Stimulated activated CD8-positive, alpha-beta memory T cell treated with anti-CD3 and anti-CD28 coated beads, Interleukin-15, amount 100 ng/mL, for 4 hours (primary cell): Measurements from ENCODE around the gene RHOV.
"Not testable (repeated sequence)": the region's sequence is repeated elsewhere in the genome, so short reads cannot be mapped to it uniquely, and the experiment has no call there.

Experiments
- DNase-seq, 2 donors: peaks; one replicate each; pipeline ENCODE4 v3.0.0-alpha.2; 2020; ENCODE audit warnings: low read depth in 2 of 2

RHOV gene

DNA sequence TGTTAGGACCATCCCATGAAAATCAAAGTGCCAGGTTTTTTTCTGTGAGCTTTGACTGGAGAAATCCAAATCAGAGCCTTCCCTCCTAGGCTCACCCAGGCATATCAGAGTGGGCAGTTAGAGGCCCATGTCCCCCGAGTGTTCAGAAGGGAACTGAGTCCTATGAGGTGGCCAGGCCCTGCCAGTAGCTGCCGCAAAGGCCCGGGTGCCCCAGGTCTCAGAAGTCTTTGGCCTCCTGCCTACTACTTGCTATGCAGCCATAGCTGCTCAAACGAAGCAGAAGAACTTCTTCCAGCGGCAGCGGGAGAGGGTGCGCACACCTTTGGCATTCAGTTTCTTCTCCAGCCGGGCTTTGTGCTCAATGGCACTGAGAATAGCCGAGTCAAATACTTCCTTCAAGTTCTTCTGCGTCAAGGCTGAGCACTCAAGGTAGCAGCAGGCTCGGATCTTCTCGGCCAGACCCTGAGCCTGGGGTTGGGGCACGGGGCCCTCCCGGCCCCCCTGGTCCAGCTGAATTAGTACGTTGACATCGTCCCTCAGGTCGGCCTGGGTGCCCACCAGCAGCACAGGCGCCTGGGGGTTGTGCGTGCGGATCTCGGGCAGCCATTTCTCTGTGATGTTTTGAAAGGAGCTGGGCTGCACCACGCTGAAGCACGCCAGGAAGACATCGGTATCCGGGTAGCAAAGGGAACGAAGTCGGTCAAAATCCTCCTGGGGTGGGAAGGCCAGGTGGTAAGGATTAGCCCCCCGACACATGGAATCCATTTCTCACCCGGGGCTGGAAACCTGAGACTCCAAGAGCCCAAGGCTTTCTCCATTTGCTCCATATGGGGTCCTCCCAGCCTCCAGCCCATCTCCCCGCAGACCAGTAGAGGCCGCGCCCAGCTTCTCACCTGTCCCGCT, 992 bp downstream of the RHOV start:
- DNase-seq, result no peak

DNA sequence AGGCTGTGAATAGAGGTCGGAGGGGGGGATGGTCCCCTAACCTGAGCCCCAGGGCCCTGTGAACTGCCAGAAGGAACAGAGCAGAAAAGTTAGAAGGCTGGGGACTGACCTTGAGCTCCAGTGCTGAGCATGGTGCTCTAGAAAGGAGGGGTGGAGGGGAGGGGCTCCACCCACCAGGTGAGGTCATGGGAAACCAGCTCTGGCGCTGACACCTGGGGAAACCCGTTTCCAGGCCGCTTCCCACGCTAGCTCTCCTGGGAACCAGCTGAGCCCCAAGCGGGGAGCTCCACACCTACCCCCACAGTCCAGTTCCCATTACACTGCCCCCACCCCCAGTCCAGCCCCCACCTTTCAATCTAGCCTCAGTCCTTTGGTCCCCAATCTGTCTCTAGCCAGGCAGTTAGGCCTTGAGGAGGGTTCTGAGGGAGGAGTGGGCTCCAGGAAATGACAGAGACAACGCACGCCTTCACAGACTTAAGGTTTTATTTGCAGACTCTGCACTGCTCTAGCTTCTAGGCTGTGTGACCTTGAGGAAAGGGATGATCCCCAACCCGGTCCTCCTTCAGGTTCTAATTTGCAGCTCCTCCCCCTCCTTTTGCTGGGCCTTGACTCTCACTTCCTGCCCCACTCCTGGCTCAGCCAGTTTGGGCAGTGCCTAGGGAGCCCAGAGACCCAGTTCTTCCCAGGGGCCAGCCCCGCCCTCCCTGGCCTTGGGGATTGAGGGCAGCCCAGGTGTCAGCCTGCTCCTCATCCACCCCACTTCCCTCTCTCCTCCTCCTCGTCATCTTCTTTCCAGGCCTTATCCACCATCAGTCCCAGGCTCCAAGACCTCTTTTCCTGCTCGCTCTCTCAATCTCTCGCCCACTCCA, 2.1 kb downstream of the RHOV start:
- no peak for DNase-seq

DNA sequence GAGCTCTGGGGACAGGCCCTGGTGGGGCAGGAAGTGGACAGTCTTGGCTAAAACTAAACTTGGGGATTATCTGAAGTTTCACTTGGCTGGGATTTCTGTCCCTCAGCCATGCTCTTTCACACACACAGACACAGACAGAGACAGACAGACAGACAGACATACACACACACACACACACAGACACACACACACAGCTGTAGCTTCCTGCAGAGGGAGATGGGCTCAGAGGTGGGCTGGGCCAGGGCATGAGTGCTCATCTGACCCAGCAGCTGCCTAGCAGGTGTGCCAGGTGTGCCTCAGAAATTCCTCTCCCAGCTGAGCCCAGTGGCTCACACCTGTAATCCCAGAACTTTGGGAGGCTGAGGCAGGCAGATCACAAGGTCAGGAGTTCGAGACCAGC, 3.3 kb downstream of the RHOV start:
- no peak for DNase-seq

DNA sequence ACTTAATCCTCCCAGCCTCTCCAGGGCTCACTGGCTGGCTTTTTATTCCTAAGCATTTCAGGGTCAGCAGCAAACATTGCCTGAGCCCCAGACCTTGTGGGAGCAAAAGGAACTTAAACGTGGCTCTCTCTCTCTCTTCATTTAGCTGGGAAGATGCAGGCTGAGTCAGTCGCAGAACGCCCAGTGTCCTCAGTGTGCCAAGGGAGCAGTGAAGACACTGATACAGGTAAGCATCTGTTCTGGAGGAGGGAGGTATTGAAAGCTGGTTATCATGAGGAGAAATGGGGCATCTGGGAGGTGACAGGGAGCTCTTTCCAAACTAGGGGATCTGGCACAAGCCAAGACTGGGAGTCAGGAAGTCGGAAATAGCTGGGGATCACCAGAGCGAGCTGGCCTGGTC, 4.3 kb downstream of the RHOV start:
- DNase-seq, result no peak

DNA sequence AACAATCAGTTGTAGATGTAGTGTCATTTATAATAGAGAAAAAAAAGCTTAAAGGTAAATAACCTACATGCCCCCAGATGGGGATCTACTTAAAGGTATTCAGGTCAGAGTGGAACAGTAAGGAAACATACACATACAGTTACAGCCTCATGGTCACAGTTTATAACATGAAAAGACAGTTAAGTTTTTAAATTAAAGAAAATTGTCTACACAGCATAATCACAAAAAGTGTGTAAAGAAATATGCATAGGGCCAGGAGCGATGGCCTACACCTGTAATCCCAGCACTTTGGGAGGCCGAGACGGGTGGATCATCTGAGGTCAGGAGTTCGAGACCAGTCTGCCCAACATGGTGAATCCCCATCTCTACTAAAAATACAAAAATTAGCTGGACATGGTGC, 6.8 kb downstream of the RHOV start:
- no peak for DNase-seq

DNA sequence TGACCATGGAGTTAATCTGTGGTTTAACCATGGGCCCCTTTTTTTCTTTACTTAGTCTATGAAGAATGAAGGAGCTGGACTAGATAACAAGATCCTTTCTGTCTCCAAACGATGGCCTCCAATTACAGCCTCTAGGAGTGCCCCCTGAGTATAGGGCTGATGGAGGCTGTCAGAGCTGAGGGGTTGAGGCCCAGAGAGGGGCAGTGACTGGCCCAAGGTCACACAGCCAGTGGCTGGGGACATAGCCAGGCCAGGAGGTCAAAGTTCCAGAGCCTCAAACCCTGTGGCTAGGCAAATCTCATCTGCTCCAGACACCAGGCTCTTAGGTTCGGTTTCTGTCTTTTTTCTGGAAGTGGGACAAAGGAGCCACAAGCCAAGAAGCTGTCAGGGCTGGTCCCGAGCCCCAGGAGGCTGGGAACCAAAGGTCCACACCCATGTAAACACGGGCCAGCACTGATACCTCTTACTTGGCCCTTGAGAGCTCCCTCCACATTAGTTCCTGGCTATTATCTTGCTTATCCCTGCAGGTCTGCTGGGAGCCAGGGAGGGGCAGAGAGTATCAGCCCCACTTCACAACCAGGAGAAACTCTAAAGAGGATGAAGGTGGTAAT, 10.3 kb downstream of the RHOV start:
- no peak for DNase-seq

DNA sequence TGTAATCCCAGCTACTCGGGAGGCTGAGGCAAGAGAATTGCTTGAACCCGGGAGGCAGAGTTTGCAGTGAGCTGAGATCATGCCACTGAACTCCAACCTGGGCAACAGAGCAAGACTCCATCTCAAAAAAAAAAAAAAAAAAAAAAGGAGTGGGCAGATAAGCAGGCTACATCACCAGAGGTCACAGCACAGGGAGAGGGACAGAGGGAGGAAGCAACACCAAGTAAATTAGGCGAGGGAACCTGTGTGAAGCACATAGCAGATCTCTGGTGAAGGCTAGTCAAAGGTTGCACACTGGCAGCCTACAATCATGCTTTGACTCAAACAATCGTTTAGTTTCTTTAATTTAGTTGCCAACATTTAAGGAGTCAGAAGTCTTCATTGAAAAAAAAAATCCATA, 12.9 kb downstream of the RHOV start:
- not testable (repeated sequence) for DNase-seq

DNA sequence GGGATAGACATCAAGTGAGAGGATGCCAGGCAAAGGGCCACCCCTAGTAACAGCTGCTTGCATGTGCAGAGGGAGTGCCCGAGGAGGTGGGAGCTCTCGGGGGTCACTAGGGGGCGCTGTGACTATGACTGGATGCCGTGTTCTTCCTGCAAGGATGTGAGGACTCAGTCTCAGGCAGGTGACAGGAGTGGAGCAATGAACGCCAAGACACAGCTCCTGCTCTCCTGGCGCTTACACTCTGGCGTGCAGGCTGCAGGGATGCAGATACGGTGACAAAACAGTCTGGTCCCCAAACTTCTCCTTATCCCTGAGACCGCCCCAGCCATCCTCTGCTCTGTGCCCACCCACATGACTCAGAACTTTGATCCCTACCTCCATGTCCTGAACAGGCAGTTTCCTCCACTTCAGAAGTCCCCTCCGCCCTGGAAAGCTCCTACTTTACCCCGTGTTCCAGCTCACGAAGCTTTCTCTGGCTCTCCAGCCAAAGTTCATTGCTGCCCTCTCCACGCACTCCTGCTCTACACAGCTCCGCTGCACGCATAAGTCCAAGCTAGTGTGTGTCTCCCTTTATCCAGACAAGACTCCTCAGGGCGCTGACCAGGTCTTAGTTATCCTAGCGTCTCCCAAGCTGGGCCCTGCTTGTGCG, 14.7 kb downstream of the RHOV start:
- peak; percentile 53 to 59 for DNase-seq

DNA sequence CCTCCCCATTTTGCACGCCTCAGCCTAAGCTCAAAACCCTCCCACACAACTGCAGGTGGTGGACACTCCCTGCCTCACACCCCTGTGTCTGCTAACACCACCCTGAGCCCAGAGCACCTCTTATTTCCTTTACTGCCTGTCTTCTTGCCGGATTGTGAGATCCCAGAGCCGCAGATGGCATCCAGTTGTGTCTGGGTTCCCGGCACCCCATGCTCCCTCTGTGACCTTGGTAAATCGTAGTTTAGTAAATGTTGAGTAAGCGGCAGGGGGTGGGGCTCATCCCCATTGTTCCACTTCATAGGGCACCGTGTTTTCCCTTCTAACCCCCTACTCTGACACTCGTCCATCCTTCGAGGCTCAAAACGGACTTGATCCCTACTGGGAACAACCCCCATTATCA, 15.3 kb downstream of the RHOV start:
- DNase-seq, result no peak

DNA sequence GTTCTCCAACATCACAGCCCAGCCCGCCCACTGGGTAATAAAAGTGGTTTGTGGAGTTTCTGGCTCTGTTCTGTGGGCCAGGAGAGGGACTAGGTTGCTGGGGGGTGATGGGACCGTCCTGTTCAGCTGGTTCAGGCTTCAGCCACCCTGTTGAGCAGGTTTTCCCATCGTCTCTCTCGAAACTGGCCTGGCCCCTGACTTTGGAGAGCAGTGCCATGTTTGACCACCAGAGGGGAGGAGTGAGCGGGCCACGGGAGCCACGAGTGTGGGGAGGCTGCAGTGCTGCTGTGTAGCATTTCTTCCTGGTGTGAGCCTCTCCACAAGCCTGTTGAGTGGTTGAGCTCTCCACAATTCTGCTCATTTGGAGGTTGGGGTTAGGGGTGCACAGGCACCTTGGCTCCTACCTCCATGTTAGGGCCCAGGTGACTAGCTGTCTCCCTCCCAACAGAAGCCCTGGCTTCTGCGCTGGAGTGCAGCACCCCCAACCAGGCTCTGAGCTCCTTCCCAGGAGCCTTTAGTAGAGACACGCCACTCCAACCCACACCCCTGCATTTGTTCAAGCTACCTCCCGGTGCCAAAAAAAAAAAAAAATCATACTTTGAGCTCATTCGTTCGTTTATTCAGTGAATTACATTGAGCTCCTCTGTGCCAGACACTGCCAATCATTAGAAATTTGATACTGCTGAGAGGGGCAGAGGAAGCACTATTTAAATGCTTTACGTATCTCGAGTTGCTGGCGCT, 16.3 kb downstream of the RHOV start:
- DNase-seq, result peak; percentile 50 to 51

DNA sequence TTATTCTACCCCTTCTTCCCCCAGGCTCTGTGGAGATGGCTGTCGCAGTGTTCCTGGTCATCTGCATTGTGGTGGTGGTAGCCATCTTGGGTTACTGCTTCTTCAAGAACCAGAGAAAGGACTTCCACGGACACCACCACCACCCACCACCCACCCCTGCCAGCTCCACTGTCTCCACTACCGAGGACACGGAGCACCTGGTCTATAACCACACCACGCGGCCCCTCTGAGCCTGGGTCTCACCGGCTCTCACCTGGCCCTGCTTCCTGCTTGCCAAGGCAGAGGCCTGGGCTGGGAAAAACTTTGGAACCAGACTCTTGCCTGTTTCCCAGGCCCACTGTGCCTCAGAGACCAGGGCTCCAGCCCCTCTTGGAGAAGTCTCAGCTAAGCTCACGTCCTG, 17.3 kb downstream of the RHOV start:
- no peak for DNase-seq

DNA sequence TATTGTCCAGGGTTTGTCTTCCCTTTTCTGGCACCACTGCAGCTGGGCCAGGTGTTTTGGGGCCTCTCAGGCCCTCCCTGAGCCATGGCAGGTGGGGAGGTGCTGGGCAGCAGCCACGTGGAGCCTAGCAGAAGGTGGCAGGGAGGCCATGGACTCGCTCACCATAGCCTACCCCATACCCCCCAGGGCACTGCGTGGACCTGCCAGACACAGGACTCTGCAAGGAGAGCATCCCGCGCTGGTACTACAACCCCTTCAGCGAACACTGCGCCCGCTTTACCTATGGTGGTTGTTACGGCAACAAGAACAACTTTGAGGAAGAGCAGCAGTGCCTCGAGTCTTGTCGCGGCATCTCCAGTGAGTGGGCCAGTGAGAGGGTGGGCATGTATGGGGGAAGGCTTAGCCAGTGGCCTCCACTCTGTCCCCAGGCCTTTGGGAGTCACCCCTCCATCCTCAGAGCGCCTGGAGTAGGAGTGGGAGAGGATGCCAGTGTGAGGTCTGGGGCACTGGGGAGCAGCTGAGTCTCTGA, 18.3 kb downstream of the RHOV start:
- no peak for DNase-seq

DNA sequence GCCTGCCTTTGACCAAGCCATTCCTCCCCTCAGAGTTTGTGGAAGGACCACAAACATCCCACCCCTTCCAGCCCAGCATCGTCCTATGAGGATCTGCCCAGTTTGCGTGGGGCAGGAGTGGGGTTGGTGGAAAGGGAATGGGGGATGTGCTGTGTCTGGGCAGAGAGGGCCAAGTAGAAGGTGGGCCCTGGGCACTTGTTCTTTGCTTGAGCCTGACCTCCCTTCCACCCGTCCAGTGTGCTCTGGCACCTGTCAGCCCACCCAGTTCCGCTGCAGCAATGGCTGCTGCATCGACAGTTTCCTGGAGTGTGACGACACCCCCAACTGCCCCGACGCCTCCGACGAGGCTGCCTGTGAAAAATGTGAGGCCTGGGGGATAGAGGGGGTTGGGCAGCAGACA, 19.9 kb downstream of the RHOV start:
- DNase-seq, result no peak

DNA sequence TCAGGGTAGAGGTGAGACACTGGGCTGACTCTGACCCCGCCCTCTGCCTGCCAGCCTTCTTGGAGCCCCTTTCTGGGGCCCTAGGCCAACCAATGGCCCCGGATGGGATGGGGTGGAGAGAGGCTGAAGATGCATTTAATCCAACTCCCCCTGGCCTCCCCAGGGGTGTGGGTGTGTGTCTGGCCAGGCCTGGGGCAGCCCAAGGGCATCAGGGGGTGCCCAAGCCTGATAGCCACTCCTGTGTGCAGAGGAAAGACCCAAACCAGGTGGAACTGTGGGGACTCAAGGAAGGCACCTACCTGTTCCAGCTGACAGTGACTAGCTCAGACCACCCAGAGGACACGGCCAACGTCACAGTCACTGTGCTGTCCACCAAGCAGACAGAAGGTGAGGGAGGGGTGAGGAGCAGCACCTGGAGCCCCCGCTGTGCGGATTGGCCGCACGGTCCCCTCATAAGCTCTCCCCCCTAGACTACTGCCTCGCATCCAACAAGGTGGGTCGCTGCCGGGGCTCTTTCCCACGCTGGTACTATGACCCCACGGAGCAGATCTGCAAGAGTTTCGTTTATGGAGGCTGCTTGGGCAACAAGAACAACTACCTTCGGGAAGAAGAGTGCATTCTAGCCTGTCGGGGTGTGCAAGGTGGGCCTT, 20.7 kb downstream of the RHOV start:
- no peak for DNase-seq

DNA sequence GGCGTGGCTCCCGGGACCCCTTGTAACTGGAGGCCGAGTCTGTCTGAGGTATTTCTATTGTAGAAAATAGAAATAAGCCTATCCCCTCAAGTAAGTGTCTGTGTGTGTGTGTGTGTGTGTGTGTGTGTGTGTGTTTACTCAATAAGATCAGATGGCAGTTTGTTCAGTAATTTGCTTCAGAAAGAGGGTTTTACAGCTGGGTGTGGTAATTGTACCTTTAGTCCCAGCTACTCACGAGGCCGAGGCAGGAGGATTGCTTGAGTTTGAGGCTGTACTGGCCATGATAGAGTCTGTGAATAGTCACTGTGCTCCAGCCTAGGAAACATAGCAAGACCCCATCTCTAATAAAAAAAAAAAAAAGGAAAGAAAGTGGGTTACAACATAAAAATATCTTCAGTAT, 21.5 kb downstream of the RHOV start:
- DNase-seq, result no peak

DNA sequence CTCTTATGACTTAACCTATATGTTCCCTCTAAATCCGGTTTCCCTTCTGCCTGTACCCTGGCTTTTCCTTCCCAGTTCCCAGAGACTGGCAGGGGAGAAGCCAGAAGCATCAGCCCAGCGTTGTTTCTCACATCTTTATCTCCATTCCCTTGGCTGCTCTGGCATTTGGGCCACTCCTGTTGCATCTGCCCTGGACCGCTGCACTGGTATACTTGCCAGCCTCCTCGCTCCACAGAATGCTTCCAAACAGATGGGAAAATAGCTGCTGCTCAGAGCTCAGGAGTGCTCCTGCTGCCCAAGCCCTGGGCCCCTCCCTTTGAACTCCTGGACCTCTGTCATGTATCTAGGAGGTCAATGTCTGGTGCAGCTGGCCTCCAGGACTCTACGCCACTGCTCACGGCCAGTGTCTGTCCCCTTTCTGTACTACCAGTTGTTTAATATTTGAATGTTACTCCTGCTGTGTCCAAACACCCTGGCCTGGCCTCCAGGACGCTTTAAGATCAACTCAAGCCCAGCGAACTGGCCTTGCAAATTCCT, 23.4 kb downstream of the RHOV start:
- DNase-seq, result no peak

DNA sequence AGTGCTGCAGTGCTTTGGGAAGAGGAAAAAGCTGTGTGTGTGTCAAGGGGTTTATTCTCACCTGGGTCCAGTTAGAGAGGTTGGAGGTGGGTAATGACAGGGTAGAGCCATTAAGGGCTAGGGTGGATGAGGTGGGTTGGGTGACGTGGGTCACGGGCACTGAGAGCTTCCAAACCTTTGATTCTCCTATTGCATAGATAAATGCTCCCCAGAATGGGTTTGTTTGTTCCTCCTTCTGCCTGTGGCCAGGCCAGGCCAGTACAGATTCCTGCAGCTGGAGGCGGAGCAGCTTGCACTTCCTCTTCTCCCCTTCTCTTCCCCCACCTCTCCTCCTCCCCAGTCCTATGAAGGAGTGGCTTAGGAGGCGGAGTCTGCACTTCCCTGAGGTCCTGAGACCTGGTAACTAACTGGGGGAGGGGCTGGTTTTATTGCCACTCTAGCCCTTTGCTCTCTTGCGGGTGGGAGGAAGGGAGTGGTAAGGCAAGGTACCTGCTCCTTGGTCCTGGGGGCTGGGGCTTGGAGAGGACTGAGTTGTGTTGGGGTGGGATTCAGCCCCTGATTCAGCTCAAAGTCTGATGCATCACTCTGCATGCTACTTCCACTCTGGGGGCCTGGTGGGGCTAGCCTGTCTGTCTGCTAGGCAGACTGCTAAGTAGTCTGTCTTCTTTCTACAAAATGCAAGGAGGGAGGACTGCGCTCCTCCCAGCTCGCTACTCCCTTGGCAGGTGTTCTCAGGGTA, 26.6 kb downstream of the RHOV start:
- no peak for DNase-seq

DNA sequence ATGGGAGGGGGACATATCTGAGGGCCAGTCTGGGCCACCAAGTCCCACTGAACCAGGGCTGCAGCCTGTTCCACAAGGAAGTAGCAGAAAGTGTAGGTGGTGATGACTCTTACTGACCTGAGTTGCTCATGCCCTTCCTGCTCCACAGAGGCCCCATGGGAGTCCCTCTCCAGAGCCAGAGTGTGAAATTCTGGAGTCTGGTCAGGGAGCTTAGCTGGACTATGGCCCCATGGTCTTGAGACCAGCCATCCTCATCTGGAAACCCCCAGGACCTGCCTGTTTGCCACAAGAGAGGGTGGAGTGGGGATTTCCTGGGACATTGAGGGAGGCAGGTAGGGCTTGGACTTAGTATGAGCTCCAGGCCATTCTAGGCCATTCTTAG, 27.2 kb downstream of the RHOV start:
- DNase-seq, result no peak

DNA sequence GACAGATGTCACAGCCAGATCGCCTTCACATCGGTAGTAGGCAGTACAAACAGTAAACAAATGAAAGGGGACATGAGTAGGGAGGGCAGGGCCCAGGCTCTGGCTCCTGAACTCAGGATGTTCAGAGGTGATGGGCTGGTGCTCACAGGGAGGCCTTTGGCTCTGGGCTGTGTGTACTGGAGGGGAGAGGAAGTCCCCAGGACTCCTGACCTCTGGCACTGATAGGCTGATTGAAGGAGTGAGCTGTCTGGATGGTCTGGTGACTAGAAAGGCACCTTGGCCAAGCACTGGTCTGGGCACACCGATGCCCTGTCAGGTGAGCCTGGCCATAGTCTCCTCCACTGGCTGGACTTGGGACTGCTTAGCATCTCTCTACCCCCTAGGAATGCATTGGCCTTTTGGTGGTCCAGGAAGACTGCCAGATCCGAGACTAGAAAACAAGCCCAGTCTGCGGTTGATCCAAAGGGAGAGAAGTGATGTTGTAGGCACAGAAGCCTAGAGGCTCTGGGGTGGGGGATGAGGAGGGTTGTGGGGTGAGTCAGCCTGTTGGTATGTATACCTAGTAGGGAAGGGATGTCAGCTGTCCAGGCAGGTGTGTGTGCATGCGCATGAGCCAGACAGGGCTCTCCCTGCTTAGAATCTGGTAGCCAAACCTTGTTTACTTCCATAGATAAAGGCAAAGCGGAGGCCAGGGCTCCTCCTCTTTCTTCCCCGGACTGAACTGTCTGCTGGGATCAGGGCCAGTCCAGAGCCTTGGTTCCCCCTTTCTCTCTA, 28.3 kb downstream of the RHOV start:
- no peak for DNase-seq
